ENCODE data around the gene SRGAP3.
A peak's percentile ranks its signal among the peaks of the same experiment; 100 is the strongest.

GRCh38 chr3:9067352-9067975 is 182.0 kb downstream of the SRGAP3 start:
- TF ChIP-seq CTCF (IDR thresholded peaks at IDR 0.05) (peak; percentile 94), ZFX (IDR thresholded peaks at IDR 0.05; ENCODE audit: borderline replicate concordance) (no peak)
